Kidney tubule cell (primary cell): ENCODE results near the gene DGKQ.
"Not testable (repeated sequence)": the region's sequence is repeated elsewhere in the genome, so short reads cannot be mapped to it uniquely, and the experiment has no call there.

Experiments
- DNase-seq: peaks from one replicate; pipeline ENCODE4 v3.0.0-alpha.2; 2018; ENCODE audit warnings: low spot score

The DGKQ gene

GRCh38 chr4:1009542-1010394 is 36.4 kb upstream of the DGKQ start:
- peak; percentile 77 for DNase-seq

- DNase-seq, result no peak
Observed at GRCh38 chr4:1008840-1009541, 35.6 kb upstream of the DGKQ start.

- no peak for DNase-seq
Observed at GRCh38 chr4:1006856-1007255, 33.5 kb upstream of the DGKQ start.

GRCh38 chr4:1004557-1005485 is 31.5 kb upstream of the DGKQ start:
- no peak for DNase-seq

- DNase-seq, result no peak
Observed at GRCh38 chr4:1004071-1004418, 30.7 kb upstream of the DGKQ start.

GRCh38 chr4:1003271-1004070 is 30.1 kb upstream of the DGKQ start:
- DNase-seq, result no peak

GRCh38 chr4:1002631-1003251 is 29.4 kb upstream of the DGKQ start:
- no peak for DNase-seq

GRCh38 chr4:1002131-1002630 is 28.8 kb upstream of the DGKQ start:
- DNase-seq, result no peak

- no peak for DNase-seq
Observed at GRCh38 chr4:1001561-1002130, 28.3 kb upstream of the DGKQ start.

- no peak for DNase-seq
Observed at GRCh38 chr4:1000686-1001260, 27.4 kb upstream of the DGKQ start.

GRCh38 chr4:999882-1000425 is 26.6 kb upstream of the DGKQ start:
- DNase-seq, result no peak

- DNase-seq, result not testable (repeated sequence)
Observed at GRCh38 chr4:999240-999863, 26.0 kb upstream of the DGKQ start.

GRCh38 chr4:998096-998691 is 24.8 kb upstream of the DGKQ start:
- no peak for DNase-seq

GRCh38 chr4:997375-998071 is 24.2 kb upstream of the DGKQ start:
- DNase-seq, result no peak

GRCh38 chr4:996997-997374 is 23.6 kb upstream of the DGKQ start:
- no peak for DNase-seq

- DNase-seq, result no peak
Observed at GRCh38 chr4:996030-996996, 22.9 kb upstream of the DGKQ start.

- DNase-seq, result no peak
Observed at GRCh38 chr4:995311-996026, 22.1 kb upstream of the DGKQ start.
